Breast epithelium (tissue), 4 donors: ENCODE measurements around the gene CHN2. TPM values are rescaled to one million over a fixed set of nuclear protein-coding genes. Genes with fewer than 3 reads are reported as not detected.

Source experiments
- DNase-seq, 2 donors: peaks; one replicate each; pipeline ENCODE4 v3.0.0-alpha.2; 2019; ENCODE audit warnings: low spot score in 2 of 2
- H3K27ac ChIP-seq, 2 donors: fragments of 200-600 bp; sonication (generic) in 1 of 2; one replicate each; pipeline ENCODE4 v1.5.1; 2016 to 2019; ENCODE audit warnings: mild to moderate bottlenecking in 1 of 2
- H3K27me3 ChIP-seq, 2 donors: fragments of 200-600 bp; sonication (generic) in 1 of 2; one replicate each; pipeline versions ENCODE4 v1.5.1 to v1.6.0; 2017 to 2019; ENCODE audit warnings: control low read depth in 1 of 2, mild to moderate bottlenecking in 1 of 2
- H3K36me3 ChIP-seq: fragments of 200-600 bp; one replicate; pipeline ENCODE4 v1.5.1; 2019
- H3K4me1 ChIP-seq, 2 donors: fragments of 200-600 bp; sonication (generic); one replicate each; pipeline ENCODE4 v1.5.1; 2016 to 2019; ENCODE audit warnings: control low read depth in 1 of 2
- H3K4me3 ChIP-seq, 3 donors: fragments of 200-600 bp; sonication (generic); 1 replicate in 2 of 3; 2 replicates in 1 of 3; pipeline ENCODE4 v1.5.1; 2016 to 2019; ENCODE audit warnings: mild to moderate bottlenecking in 3 of 3, moderate library complexity in 2 of 3
- H3K9me3 ChIP-seq, 2 donors: fragments of 200-600 bp; sonication (generic) in 1 of 2; one replicate each; pipeline ENCODE4 v1.5.1; 2016 to 2019; ENCODE audit warnings: control low read depth in 1 of 2
- CTCF ChIP-seq, 3 donors: fragments of 450-650 bp; IDR thresholded peaks; one replicate each; pipeline ENCODE4 v1.5.1; 2016 to 2017; ENCODE audit warnings: antibody characterized with exemption in 3 of 3, mild to moderate bottlenecking in 3 of 3, moderate library complexity in 3 of 3
- POLR2A ChIP-seq: fragments of 450-650 bp; IDR thresholded peaks from one replicate; pipeline ENCODE4 v1.6.1; 2016; ENCODE audit warnings: antibody characterized with exemption, mild to moderate bottlenecking, moderate library complexity
- POLR2AphosphoS5 ChIP-seq, 3 donors: sonication (generic); formaldehyde crosslinking; IDR thresholded peaks; one replicate each; pipeline ENCODE4 v1.6.1; 2017; ENCODE audit warnings: antibody characterized with exemption in 3 of 3
- intact Hi-C: fragments of 100-400 bp; cut with DNase I; formaldehyde crosslinking; loops from one replicate; pipeline ENCODE4 v1.15.1; 2023; ENCODE audit warnings: low total_unique reads
- total RNA-seq, 3 donors: library from RNA; depleted of rRNA; stranded (reverse); fragments of >200 nt; gene quantifications; one replicate each; pipeline ENCODE4 v1.1.0, GENCODE V29; 2016

Gene CHN2
- total RNA-seq, 3 donors from 2014 or later, result 6.3 to 17.1 (median 7.9) TPM

- intact Hi-C loops, result no loop called here
- Histone ChIP-seq H3K27ac (no peak overlapping the region), H3K4me3 (no peak overlapping the region), H3K4me1 (no peaks in the 10 kb centered on the region), H3K36me3 (no peaks in the 10 kb centered on the region), H3K9me3 (no peaks in the 10 kb centered on the region), H3K27me3 (no peaks in the 10 kb centered on the region)
- TF ChIP-seq POLR2AphosphoS5 (IDR thresholded peaks at IDR 0.05) (no peak), CTCF (IDR thresholded peaks at IDR 0.05) (no peak)
- no peak for DNase-seq
These were observed 207.2 kb downstream of the CHN2 start for GRCh38 chr7:29401769-29402168.

- H3K27me3 ChIP-seq, result no peaks in the 10 kb centered on the region
- H3K4me1 ChIP-seq, result no peaks in the 10 kb centered on the region
- H3K36me3 ChIP-seq, result no peaks in the 10 kb centered on the region
- no peak overlapping the region for H3K27ac ChIP-seq
- H3K4me3 ChIP-seq, result no peak overlapping the region
- intact Hi-C loops, result loop anchor here (2.0 kb wide), 1 partner anchor 479 kb away; no protein-coding TSS in a partner anchor
- DNase-seq, result no peak
- no peaks in the 10 kb centered on the region for H3K9me3 ChIP-seq
- TF ChIP-seq CTCF (IDR thresholded peaks at IDR 0.05) (no peak), POLR2A (no peak)
These were observed 211.3 kb downstream of the CHN2 start for GRCh38 chr7:29405891-29406290.

DNA sequence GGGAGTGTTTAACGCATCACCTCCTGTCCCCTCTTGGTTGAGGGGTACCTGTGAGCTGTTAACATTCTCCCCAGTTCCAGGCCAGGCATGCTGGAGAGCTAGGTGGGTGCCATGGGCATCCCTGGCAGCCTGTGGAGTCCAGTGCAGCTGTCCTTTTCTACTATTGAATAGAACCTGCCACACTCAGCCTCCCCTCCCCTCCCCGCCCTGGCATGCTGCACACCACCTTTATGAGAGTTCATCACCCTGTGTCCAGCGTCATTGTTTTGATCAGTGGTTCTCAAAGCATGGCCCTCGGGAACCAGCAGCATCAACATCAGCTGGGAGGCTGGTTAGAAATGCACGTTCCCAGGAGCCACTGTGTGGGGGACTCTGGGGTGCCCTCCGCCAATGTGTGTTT, 211.8 kb downstream of the CHN2 start:
- Histone ChIP-seq H3K4me1 (no peaks in the 10 kb centered on the region), H3K27me3 (no peaks in the 10 kb centered on the region), H3K9me3 (no peaks in the 10 kb centered on the region), H3K27ac (no peak overlapping the region), H3K36me3 (no peaks in the 10 kb centered on the region), H3K4me3 (no peak overlapping the region)
- TF ChIP-seq POLR2AphosphoS5 (IDR thresholded peaks at IDR 0.05) (no peak), POLR2A (no peak), CTCF (IDR thresholded peaks at IDR 0.05) (no peak)
- no peak for DNase-seq
- intact Hi-C loops, result loop anchor here (2.0 kb wide), 1 partner anchor 480 kb away; no protein-coding TSS in a partner anchor

GRCh38 chr7:29408841-29409243, 214.3 kb downstream of the CHN2 start:
- Histone ChIP-seq H3K9me3 (no peaks in the 10 kb centered on the region), H3K27me3 (no peaks in the 10 kb centered on the region), H3K27ac (no peak overlapping the region), H3K36me3 (no peaks in the 10 kb centered on the region), H3K4me3 (no peak overlapping the region), H3K4me1 (no peaks in the 10 kb centered on the region)
- DNase-seq, result peak in 1 of 2 donors; percentile 41
- TF ChIP-seq POLR2A (no peak), CTCF (IDR thresholded peaks at IDR 0.05) (peak; percentile 91 to 95 (median 95))
- intact Hi-C loops, result no loop called here

- no peaks in the 10 kb centered on the region for H3K27me3 ChIP-seq
- H3K36me3 ChIP-seq, result no peaks in the 10 kb centered on the region
- no peak for DNase-seq
- TF ChIP-seq POLR2A, result no peak
- TF ChIP-seq POLR2AphosphoS5 (IDR thresholded peaks at IDR 0.05), result no peak
- no peak for TF ChIP-seq CTCF (IDR thresholded peaks at IDR 0.05)
- no peak overlapping the region for H3K27ac ChIP-seq
- no peak overlapping the region for H3K4me3 ChIP-seq
- intact Hi-C loops, result no loop called here
- H3K9me3 ChIP-seq, result no peaks in the 10 kb centered on the region
- H3K4me1 ChIP-seq, result no peaks in the 10 kb centered on the region
These were observed 216.4 kb downstream of the CHN2 start for GRCh38 chr7:29410996-29411395.
